HG02642 (cell line): ENCODE results near the gene SAMD4A.
A peak's percentile ranks its signal among the peaks of the same experiment; 100 is the strongest.

Experiments used
- ATAC-seq: cut with Tn5 transposase; IDR thresholded peaks from one replicate; pipeline ENCODE4 v1.9.1; 2021; ENCODE audit warnings: mild to moderate bottlenecking; ENCODE audit not compliant: unreplicated experiment, poor library complexity

SAMD4A gene

GRCh38 chr14:54716862-54717261 lies 149.9 kb downstream of the SAMD4A start:
- ATAC-seq, result no peak

- ATAC-seq, result no peak
These were observed 151.1 kb downstream of the SAMD4A start for GRCh38 chr14:54718046-54718445.

- ATAC-seq, result no peak
These were observed 152.5 kb downstream of the SAMD4A start for GRCh38 chr14:54719406-54719805.

GRCh38 chr14:54722791-54723432 lies 156.0 kb downstream of the SAMD4A start:
- ATAC-seq, result no peak

GRCh38 chr14:54724123-54724522 lies 157.2 kb downstream of the SAMD4A start:
- no peak for ATAC-seq

- ATAC-seq, result no peak
These were observed 157.9 kb downstream of the SAMD4A start for GRCh38 chr14:54724676-54725325.

- no peak for ATAC-seq
These were observed 159.1 kb downstream of the SAMD4A start for GRCh38 chr14:54725998-54726397.

- ATAC-seq, result no peak
These were observed 161.0 kb downstream of the SAMD4A start for GRCh38 chr14:54727929-54728328.

- ATAC-seq, result no peak
These were observed 162.0 kb downstream of the SAMD4A start for GRCh38 chr14:54728700-54729527.

- peak; percentile 96 for ATAC-seq
These were observed 163.4 kb downstream of the SAMD4A start for GRCh38 chr14:54730156-54730961.

- ATAC-seq, result no peak
These were observed 168.0 kb downstream of the SAMD4A start for GRCh38 chr14:54734966-54735365.

- ATAC-seq, result no peak
These were observed 168.5 kb downstream of the SAMD4A start for GRCh38 chr14:54735424-54735823.

- no peak for ATAC-seq
These were observed 170.3 kb downstream of the SAMD4A start for GRCh38 chr14:54737132-54737711.

GRCh38 chr14:54738009-54738408 lies 171.1 kb downstream of the SAMD4A start:
- ATAC-seq, result no peak

- no peak for ATAC-seq
These were observed 172.6 kb downstream of the SAMD4A start for GRCh38 chr14:54739514-54739913.

- ATAC-seq, result no peak
These were observed 175.8 kb downstream of the SAMD4A start for GRCh38 chr14:54742492-54743350.

GRCh38 chr14:54743382-54743781 lies 176.5 kb downstream of the SAMD4A start:
- no peak for ATAC-seq

- ATAC-seq, result no peak
These were observed 179.1 kb downstream of the SAMD4A start for GRCh38 chr14:54746019-54746418.

GRCh38 chr14:54747616-54748015 lies 180.7 kb downstream of the SAMD4A start:
- ATAC-seq, result no peak
